ENCODE measurements around the gene BBLN.

GRCh38 chr9:128211981-128212281 lies 51.9 kb downstream of the BBLN start:
- TF ChIP-seq CTCF (IDR thresholded peaks at IDR 0.05; ENCODE audit: low read length) (no peak), EZH2phosphoT487 (IDR thresholded peaks at IDR 0.05; ENCODE audit: low read length) (no peak)

All from MM.1S (cell line).